GM18517 (cell line): ENCODE results near the gene DOC2B.
"Not testable (repeated sequence)": the region's sequence is repeated elsewhere in the genome, so short reads cannot be mapped to it uniquely, and the experiment has no call there.

Experiments used
- ATAC-seq: cut with Tn5 transposase; IDR thresholded peaks from one replicate; pipeline ENCODE4 v1.9.1; 2021; ENCODE audit warnings: mild to moderate bottlenecking, moderate library complexity; ENCODE audit not compliant: unreplicated experiment

DOC2B gene

DNA sequence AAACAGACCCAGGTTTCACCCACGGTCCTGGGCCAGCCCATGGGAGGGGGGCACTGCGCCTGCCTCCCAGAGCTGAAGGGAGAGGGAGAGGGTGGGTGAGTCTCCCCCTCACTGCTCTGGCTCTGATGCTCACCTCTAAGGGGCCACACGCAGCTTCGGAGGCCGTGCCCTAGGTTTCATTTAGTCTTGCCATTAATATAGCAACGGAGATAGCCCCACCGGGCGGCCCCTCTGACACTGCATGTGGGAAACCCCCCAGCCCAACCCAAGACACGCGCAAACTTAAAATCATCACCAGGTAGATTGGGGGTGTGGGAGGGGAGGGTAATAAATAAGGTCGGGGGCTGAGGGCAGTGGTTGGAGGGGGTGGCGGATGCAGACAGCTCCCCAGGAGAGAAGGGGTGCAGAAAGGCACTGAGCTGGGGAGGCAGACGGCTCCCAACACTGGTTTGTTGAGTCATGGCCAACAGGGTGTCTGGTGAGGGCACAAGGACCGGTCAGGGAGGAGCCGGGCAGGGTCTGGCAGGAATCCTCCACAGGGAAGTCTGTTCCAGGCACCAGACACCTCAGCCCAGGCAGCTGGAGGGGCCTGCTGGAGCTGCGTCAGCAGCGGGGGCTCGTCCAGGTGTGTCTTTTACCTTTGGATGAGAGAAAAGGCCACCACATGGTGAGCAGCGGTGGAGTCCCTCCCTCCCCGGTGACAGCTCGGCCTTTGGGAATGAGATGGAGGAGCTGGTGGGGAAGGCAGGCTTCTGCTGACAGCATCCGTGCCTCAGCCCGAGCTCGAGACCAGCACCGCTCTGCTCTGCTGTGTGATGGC, 32.0 kb upstream of the DOC2B start:
- no peak for ATAC-seq

DNA sequence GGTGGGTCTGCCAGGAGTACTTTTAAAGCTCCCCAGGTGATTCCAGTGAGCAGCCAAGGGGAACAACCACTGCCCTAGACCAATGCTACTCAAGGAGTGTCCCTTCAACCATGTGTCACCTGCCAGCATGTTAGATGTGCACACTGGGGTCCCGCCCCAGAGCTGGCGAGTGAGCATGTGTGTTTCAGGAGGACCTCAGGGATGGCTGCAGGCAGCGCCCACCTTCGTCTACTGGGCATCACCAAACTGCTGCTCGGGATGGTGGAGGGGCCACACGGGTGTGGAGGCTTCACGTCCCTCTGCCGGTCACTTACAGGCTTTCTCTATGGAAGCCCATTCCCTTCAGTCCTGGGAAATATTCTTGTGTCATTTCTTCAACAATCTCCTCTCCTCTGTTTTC, 29.0 kb upstream of the DOC2B start:
- ATAC-seq: no peak

DNA sequence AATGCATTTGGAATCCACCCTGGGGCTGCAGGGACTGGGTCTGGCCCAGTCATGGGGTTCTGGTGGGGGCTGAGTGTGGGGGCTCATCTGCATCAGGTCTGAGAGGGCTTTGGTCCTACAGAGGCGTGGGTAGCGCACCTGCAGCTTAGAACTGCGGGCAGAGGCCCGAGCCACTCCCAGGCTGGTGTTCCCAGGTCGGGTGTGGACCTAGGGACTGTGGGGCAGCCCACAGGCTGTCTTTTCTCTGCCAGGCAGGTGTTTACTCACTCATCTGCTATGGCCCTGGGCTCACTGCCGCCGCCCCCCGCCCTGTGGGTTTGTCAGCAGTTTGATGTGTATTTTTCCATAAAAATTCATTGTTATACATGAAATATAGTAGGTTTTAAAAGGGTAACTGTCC, 27.0 kb upstream of the DOC2B start:
- no peak for ATAC-seq

DNA sequence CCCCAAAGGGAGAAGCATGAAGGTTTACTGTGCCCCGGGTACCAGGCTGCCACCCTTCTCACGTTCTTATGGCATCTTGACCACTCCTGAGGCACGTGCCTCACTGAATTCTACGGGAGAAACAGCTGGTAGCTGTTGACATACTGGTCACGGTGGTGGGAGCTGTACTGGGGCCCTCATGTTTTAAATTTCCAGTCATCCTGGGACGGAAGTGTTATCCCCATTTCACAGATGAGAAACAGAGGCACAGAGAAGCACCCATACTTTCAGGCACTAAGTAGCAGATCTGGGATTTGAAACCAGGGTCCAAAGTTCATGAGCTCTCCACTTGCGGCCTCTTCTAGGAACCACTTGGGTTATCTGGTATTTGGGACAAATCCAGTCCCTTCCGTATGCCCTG, 26.3 kb upstream of the DOC2B start:
- no peak for ATAC-seq

DNA sequence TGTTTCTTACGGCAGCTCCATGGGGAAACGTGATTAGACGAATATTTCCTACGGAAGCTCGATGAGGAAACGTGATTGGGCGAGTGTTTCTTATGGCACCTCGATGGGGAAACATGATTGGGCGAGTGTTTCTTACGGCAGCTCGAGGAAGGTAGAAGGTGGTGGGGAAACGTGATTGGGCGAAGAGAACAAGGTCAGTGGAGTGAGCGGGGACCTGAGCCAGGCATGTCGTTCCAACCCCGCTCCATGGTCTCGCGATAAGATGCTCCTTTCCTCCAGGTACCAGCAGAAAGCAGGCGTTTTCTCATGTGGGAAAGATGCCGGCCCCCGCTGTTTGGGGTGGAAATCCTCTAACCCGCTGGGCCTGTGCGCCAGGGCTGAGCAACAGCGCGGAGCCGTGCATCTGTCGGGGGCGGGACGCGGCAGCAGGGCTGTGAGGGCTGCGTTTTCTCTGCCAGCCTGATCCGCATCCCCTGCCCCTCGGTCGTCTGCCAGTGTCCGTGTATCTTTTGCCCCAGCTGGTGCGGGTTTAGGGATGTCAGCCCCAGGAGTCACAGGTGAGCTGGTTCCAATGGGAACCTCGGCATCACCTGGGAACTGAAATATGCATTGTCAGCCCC, 25.6 kb upstream of the DOC2B start:
- no peak for ATAC-seq

DNA sequence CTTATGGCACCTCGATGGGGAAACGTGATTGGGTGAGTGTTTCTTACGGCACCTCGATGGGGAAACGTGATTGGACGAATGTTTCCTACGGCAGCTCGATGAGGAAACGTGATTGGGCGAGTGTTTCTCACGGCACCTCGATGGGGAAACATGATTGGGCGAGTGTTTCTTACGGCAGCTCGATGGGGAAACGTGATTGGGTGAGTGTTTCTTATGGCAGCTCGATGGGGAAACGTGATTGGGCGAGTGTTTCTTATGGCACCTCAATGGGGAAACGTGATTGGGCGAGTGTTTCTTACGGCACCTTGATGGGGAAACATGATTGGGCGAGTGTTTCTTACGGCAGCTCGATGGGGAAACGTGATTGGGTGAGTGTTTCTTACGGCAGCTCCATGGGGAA, 25.0 kb upstream of the DOC2B start:
- ATAC-seq: not testable (repeated sequence)

DNA sequence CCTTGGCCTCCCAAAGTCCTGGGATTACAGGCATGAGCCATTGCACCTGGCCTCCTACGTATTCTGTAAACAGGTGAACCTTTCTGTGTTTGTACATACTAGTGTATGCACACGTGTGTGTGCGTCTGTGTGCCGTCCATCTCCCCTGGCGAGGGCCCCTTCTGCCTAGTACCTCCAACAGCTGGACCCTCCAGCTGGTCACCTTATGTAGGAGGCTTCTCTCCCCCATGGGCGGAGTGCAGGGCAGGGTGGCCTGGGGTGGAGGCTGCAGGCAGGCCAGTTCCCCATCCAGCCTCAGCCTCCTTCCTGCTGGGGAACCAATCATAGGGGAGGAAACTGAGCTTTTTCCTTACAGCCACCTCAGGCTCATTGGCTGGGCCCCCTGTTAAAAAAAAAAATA, 24.4 kb upstream of the DOC2B start:
- ATAC-seq: no peak

DNA sequence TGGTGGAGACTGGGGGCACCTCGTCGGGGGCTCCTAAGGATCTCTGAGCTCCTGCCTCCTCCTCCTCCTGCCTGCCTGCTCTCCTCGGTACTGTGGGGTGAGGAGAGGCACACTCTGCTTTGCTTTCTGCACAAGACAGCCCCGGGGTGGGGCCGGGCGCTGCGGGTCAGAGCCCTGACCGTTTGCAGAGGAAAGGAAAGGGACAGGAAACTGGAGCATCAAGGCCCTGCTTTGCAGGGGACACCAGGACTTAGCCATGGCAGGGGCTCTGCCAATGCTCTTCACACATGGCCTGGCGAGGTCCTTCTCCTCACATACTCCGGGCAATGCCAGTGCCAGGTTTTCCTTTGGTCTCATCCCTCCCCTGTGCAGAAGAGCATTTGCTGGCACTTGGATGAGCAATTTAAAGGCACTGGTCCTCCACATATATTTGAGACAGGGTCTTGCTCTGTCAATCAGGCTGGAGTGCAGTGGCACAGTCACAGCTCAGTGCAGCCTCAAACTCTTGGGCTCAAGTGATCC, 23.8 kb upstream of the DOC2B start:
- no peak for ATAC-seq

DNA sequence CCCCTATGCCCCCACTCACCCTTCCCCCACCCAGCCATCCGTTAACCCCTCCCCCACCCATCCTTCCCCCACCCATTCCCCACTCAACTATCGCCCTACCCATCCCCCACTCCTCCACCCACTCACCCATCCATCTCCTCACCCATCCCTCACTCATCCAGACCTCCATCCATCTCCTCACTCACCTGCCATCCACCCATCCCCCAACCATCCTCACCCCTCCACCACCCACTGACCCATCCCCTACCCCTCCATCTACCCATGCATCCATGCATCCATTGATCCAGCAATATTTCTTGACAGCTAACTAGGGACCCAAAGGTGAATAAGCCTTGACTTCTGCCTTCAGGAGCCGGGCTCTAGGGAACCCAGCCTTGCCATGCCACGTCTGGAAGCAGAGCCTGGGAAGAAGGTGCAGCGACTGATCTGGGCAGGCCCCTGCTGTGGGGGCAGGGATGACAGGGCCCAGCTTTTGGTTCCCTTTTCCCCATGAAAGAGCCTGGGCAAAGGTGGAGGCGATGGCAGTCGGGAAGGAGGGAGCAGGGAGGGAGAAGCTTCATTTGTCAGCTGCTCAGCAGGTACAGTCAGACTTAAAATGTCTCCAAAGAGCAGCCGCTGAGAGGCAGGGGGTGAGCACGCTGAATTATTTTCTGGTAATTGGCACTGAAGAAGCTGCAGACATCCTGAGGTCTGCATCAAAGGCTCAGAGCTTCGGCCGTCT, 23.1 kb upstream of the DOC2B start:
- ATAC-seq: no peak

DNA sequence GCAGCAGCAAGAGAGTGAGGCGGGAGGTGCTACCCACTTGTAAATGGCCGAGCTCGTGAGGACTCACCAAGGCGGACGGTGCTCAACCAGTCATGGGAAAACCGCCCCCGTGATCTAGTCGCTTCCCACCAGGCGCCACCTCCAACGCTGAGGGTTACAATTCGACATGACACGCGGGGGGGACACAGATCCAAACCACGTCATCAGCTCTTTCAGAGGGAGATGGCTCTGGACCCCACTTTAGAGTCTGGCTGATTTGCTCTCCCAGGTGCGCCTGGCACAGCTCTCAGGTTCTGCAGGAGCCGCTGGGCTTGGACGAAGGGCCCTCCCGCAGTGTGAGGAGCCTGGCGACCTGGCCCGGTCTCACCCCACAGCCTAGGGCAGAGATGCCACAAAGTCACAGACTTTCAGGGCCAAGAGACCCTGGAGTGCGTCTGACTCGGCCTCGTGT, 21.1 kb upstream of the DOC2B start:
- no peak for ATAC-seq

DNA sequence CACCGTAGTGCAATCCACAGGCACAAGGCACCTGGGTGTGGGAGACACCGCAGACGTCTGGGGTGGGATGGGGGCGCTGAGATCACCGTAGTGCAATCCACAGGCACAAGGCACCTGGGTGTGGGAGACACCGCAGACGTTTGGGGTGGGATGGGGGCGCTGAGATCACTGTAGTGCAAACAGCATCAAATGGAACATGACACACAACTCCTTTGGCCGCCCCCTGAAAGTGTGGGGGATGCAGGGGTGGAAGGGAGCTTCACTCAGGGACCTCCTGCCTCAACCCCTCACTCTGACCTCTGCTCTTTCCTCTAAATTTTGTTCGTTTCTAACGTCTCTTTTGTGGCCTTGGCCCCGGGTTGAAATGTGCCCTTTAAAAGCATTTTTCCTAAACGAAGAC, 20.3 kb upstream of the DOC2B start:
- not testable (repeated sequence) for ATAC-seq

DNA sequence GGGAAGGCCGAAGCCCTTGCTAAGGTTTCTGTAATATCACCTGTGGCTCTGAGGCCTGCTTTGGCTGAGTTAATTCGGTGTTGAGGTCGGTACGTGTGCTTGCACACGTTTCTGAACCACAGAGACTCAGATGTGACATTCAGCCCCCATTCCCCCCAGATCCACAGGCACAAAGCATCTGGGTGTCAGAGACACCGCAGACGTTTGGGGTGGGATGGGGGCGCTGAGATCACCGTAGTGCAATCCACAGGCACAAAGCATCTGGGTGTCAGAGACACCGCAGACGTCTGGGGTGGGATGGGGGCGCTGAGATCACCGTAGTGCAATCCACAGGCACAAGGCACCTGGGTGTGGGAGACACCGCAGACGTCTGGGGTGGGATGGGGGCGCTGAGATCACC, 19.8 kb upstream of the DOC2B start:
- ATAC-seq: not testable (repeated sequence)

DNA sequence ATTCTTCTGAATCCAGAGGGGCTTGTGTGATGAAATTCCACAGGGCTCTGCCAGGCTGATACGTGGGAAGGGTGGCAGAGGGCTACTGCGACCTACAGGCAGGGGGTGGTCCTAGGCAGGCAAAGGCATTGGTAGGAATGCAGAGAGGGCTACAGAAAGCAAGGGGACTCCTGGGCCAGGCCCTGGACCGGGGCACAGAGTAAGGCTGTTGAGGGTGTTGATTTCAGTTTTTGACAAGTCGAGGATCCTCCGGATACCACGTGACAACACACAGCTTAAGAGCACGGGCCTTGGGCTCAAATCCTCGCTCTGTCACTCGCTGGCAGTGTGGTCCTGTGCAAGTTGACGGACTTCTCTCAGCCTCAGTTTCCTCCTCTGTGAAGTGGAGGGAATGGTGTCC, 19.1 kb upstream of the DOC2B start:
- ATAC-seq: no peak

DNA sequence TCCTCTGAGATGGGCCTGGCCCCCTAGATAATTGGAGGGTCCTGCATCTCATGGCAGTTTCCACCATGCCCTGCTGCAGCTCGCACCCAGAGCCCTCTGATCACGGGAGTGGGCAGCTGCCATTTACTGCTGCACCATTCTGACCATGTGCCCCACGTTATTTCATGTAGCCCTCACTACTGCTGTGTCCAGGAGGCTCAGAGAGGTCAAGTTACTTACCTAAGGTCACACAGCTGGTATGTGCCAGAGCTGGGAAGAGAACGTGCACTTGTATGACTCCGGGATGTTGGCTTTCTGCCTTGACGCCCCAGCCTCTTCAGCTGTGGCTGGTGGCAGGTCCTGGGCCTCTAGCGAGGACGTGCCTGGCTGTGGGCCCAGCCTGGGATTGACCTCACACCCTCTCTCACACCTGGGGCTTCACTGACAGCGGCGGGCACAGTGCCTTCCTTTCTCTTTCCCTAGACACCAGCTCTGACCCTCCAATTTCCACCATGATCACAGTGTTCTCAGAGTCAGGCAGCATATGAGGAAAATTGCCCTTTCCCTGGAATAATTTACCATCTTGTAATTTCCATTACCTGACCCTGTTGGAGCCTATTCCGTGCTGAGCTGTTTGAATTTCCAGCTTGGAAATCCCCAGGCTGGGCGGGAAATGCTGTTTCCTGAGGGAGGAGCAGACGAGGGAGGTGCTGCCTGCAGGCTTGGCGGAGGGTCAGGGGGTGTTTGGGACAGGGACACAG, 18.5 kb upstream of the DOC2B start:
- no peak for ATAC-seq

DNA sequence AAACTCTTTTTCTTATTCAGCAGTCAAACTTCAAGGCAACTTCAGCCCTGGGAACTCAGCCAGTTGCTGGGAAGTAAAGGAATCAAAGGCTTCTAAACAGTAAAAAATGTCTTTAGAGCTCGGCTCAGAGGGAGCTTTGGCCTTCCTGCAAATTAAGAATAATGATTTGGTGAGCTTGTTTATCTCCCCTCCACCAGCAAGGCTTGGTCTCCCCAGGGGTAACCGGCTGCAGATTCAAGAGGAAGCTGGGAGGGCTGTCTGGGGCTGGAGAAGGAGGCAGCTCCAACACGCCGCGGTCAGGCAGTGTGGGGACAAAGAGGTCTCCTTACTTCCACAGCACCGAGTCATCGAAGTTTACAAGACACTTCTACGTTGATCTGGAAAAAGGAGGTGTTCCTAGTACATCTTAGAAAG, 17.7 kb upstream of the DOC2B start:
- no peak for ATAC-seq

DNA sequence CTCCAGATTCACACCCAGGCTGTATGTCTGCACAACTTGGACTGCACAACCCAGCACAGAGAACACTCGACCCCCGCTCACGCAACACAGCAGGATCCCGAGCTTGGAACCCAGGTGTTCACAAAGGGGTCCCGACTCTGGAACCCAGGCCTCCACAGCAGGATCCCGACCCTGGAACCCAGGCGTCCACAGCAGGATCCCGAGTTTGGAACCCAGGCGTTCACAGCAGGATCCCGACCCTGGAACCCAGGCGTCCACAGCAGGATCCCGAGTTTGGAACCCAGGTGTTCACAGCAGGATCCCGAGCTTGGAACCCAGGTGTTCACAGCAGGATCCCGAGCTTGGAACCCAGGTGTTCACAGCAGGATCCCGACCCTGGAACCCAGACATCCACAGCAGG, 16.8 kb upstream of the DOC2B start:
- not testable (repeated sequence) for ATAC-seq

DNA sequence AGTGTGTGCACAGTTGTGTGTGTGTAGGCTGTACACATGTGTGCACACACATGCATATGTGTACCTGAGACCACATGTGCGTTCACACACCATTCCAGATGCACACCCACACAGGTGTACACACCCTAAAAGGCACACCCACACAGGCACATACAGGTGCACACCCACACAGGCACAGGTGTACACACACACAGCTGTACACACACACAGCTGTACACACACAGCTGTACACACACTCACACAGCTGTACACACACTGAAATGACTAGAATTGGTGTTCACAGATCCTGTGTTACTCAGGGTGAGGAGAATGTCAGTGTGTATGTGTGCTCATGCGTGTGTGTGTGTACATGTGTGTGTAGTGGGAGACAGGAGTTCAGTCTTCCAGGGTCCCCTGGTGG, 15.9 kb upstream of the DOC2B start:
- ATAC-seq: no peak

DNA sequence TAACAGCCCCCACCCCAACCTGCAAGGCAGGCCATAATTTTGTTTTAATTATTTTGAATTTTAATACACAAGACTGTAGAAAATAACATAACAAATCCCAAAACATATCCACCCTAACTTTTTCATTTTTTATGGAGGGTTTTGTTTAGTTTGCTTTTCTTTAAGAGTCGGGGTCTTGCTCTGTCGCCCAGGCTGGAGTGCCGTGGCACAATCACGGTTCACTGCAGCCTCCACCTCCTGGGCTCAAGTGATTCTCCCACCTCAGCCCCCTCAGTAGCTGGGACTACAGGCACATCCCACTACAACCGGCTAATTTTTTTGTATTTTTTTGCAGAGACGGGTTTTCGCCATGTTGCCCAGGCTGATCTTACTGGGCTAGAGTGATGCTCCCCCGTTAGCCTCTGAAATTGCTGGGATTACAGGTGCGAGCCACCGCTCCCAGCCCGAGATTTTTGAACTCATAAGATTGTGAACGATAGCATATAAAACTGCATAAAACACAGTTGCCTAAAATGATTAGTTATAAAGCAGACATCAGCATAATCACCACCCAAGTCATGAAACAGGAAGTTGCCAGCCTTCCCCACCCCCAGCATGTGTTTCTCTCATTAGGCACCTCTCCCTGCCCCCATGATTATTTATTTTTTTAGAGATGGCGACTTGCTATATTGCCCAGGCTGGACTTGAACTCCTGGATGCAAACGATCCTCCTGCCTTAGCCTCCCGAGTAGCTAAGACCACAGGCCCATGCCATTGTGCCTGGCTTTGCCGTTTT, 13.6 kb upstream of the DOC2B start:
- ATAC-seq: no peak

DNA sequence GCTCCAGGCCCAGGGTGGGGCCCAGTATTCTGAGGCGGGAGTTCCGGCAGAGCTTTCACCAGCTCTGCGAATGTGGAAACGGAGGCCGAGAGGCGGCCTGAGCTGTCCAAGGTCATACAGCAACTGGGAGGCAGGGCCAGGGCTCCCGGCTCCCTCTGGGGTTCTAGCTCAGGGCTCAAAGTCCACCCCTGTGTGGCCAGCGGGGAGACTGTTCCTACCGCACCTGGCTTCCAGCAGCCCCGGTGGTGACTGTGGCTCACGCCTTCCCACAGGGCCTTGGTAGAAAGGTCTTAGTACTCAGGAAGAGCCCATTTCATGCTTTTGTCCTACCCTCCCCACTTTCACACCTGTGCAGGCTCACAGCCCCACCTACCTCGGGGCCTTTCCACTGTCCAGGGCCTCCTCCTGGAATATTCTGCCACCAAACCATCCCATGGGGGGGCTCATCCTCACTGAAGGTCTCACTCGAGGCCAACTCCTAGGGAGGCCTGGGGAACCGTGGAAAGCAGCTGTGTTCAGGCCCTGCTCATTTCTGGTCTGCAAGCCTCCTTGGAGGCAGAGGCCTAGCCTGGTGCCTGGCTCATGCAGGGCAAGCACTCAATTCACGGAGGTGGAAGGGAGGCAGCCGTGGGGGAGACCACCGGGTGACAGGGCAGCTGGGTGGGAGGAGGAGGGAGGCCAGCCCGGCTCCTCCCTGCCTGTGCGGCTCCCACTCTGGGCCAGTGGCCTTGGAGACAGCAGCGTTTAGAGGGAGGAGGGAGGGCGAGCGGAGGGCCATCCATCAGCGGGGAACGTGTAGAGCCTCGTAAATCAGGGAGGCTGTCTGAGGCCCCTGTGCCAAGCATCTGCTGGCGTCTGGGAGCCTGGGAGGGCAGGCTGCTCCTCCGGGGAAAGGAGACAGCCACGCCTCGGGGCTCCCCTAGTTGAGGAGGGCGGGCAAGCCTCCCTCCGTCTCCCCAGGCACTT, 12.7 kb upstream of the DOC2B start:
- ATAC-seq: no peak
